Psoas muscle (tissue), 8 donors: ENCODE data around the gene AKAP6. TPM values are rescaled to one million over a fixed set of nuclear protein-coding genes. Genes with fewer than 3 reads are reported as not detected.

Experiments
- ATAC-seq, 4 donors: fragments of 200-7000 bp; cut with Tn5 transposase; one replicate each; pipeline ENCODE4 v1.9.1; 2020; ENCODE audit warnings: moderate library complexity in 3 of 4, mild to moderate bottlenecking in 2 of 4
- DNase-seq, 2 donors: peaks; one replicate each; pipeline ENCODE4 v3.0.0-alpha.2; 2020
- H3K27ac ChIP-seq: fragments of 200-600 bp; one replicate; pipeline ENCODE4 v1.8.0; 2022
- H3K27me3 ChIP-seq, 3 donors: fragments of 200-600 bp in 1 of 3; one replicate each; pipeline versions ENCODE4 v1.6.1 to v1.8.0; 2013 to 2022; ENCODE audit warnings: low read length in 2 of 3, mild to moderate bottlenecking in 2 of 3, moderate library complexity in 1 of 3; ENCODE audit not compliant: insufficient read depth in 3 of 3
- H3K36me3 ChIP-seq, 2 donors: fragments of 200-600 bp in 1 of 2; one replicate each; pipeline versions ENCODE4 v1.6.1 to v1.8.0; 2013 to 2022; ENCODE audit warnings: low read depth in 1 of 2, mild to moderate bottlenecking in 1 of 2, moderate library complexity in 1 of 2; ENCODE audit not compliant: insufficient read depth in 1 of 2
- H3K4me1 ChIP-seq: fragments of 200-600 bp; one replicate; pipeline ENCODE4 v1.8.0; 2022
- H3K4me3 ChIP-seq: fragments of 200-600 bp; one replicate; pipeline ENCODE4 v1.8.0; 2022; ENCODE audit warnings: mild to moderate bottlenecking
- H3K9me3 ChIP-seq: fragments of 200-600 bp; one replicate; pipeline ENCODE4 v1.8.0; 2022
- WGBS, 3 donors: extraction: QIAGEN DNeasy Blood & Tissue Kit; methylation state at CpG; one replicate each; pipeline versions ENCODE4 v1.1.6 to v1.1.7; 2013; 5-methylcytosine and 5-hydroxymethylcytosine counted together
- intact Hi-C, 2 donors: fragments of 100-400 bp; cut with DNase I; formaldehyde crosslinking; loops; one replicate each; pipeline versions ENCODE4 v1.11.0 to v1.14.2; 2022
- polyA plus RNA-seq, 3 donors: library from polyadenylated mRNA; stranded (reverse); fragments of 200-250 nt; gene quantifications; one replicate each; pipeline ENCODE4 v1.2.3, GENCODE V29; 2013
- total RNA-seq, 4 donors: library from RNA; stranded (reverse); fragmentation: NEBNext Ultra II Directional in 2 of 4; extraction: Animal tissue kit (Norgen Biotek cat#: 25700) in 2 of 4; gene quantifications; one replicate each; pipeline versions ENCODE4 v1.2.1 to v1.2.4, GENCODE V29; 2021 to 2023
- TF ChIP-seq, protein P1 (sequence below): fragments of 200-600 bp; IDR thresholded peaks from one replicate; pipeline ENCODE4 v1.8.0; 2022; ENCODE audit warnings: antibody characterized with exemption
- donor health status: healthy with polysubstance abuse.
- donor health status: DM: no; HTN: no; CAD: no; lungs with moderate emphysema.
- donor health status: Bipolar disorder and iron deficiency.
- donor health status: healthy.
- donor health status: DM: yes; HTN: yes; CAD: no.
- donor health status: DM: no; HTN: no; CAD: no.
- donor health status: DM: no; HTN: no; CAD: no.
- donor health status: DM: yes; HTN: yes; CAD: no.

Gene AKAP6
- total and polyA plus RNA-seq, 7 donors = 9.1 to 173 (median 113) TPM

GRCh38 chr14:32813401-32813800 is 484.3 kb downstream of the AKAP6 start:
- 42 to 54% (median 53%) methylated on average over 4 of the region's 4 CpGs for WGBS, 3 donors
- Histone ChIP-seq H3K27ac (no peak overlapping the region), H3K9me3 (no peaks in the 10 kb centered on the region), H3K4me3 (no peak overlapping the region), H3K4me1 (peaks cover 20% of the 10 kb centered on the region), H3K36me3 (no peaks in the 10 kb centered on the region), H3K27me3 (no peaks in the 10 kb centered on the region)
- ATAC-seq (no peak), DNase-seq (no peak)
- intact Hi-C loops = no loop called here
- TF ChIP-seq, protein P1, sequence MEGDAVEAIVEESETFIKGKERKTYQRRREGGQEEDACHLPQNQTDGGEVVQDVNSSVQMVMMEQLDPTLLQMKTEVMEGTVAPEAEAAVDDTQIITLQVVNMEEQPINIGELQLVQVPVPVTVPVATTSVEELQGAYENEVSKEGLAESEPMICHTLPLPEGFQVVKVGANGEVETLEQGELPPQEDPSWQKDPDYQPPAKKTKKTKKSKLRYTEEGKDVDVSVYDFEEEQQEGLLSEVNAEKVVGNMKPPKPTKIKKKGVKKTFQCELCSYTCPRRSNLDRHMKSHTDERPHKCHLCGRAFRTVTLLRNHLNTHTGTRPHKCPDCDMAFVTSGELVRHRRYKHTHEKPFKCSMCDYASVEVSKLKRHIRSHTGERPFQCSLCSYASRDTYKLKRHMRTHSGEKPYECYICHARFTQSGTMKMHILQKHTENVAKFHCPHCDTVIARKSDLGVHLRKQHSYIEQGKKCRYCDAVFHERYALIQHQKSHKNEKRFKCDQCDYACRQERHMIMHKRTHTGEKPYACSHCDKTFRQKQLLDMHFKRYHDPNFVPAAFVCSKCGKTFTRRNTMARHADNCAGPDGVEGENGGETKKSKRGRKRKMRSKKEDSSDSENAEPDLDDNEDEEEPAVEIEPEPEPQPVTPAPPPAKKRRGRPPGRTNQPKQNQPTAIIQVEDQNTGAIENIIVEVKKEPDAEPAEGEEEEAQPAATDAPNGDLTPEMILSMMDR = no peak

DNA sequence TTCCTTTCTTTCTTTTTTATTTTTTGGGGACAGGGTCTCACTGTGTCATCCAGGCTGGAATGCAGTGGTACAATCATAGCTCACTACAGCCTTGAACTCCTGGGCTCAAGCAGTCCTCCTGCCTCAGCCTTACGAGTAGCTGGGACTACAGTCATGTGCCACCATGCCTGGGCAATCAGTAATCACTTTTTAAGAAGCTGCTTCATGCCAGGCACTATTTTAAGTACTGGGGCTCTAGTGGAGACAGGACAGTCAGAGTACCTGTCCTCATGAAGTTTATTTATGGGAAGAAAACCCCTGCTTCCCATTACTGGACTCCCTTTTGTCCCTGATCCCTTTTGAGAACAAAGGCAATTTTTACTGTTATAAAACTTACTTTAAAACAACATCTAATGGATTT is 485.6 kb downstream of the AKAP6 start:
- TF ChIP-seq, protein P1 = no peak
- DNase-seq = no peak
- 30 to 62% (median 37%) methylated on average over 1 of the region's 1 CpG for WGBS, 3 donors
- ATAC-seq = peak; percentile 26 to 81 (median 53)
- no peaks in the 10 kb centered on the region for H3K36me3 ChIP-seq
- intact Hi-C loops = no loop called here
- H3K4me1 ChIP-seq = peaks cover 20% of the 10 kb centered on the region
- no peak overlapping the region for H3K27ac ChIP-seq
- no peaks in the 10 kb centered on the region for H3K27me3 ChIP-seq
- H3K4me3 ChIP-seq = no peak overlapping the region
- no peaks in the 10 kb centered on the region for H3K9me3 ChIP-seq

DNA sequence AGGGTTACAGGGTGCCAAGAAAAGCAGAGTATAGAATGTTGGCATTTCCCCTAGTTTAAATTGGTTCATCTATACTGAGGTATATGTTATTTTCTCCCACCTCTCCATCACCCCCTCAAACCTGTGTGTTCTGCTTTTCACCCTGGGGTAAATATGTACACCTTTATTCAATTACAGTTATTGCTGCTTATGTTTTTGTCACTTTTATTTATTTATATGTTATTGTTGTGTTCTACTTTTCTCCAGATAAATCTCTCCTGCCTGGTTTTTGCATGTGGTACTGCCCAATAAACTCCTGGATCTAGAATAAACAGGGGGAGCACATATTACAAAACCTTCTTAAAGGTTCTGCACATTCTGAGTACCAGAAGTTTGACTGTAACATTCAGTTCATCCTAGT is 487.5 kb downstream of the AKAP6 start:
- DNase-seq (no peak), ATAC-seq (no peak)
- H3K4me1 ChIP-seq = peaks cover 34% of the 10 kb centered on the region
- H3K27ac ChIP-seq = no peak overlapping the region
- TF ChIP-seq, protein P1 = no peak
- H3K36me3 ChIP-seq = peaks cover 3 to 4% of the 10 kb centered on the region in 2 donors
- intact Hi-C loops = no loop called here
- no peaks in the 10 kb centered on the region for H3K27me3 ChIP-seq
- H3K4me3 ChIP-seq = no peak overlapping the region
- no peaks in the 10 kb centered on the region for H3K9me3 ChIP-seq

GRCh38 chr14:32817780-32818179 is 488.7 kb downstream of the AKAP6 start:
- peaks cover 34% of the 10 kb centered on the region for H3K4me1 ChIP-seq
- WGBS, 3 donors = 55 to 61% (median 59%) methylated on average over 2 of the region's 2 CpGs
- H3K27ac ChIP-seq = no peak overlapping the region
- TF ChIP-seq, protein P1 = no peak
- no peak for DNase-seq
- no peak for ATAC-seq
- intact Hi-C loops = no loop called here
- H3K36me3 ChIP-seq = peaks cover 6 to 15% of the 10 kb centered on the region in 2 donors
- H3K27me3 ChIP-seq = no peaks in the 10 kb centered on the region
- no peaks in the 10 kb centered on the region for H3K9me3 ChIP-seq
- no peak overlapping the region for H3K4me3 ChIP-seq

DNA sequence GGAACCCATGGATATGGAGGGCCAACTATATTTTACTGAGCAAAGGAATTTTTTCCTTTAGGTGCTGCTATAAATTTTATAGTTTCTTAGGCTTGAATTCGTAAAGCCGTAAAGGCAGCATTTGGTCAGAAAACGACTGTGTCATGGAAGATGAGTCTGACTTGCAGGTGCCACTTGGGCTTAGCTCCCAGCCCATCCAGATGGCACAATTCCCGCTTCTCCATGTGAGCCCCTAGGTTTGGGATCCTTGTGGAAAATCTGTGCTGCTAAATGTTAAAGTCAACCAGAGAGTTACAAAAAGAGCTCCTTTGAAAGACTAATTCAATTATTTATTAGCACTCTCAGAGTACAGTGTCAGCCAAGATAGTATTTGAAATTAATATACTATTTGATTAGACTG is 489.5 kb downstream of the AKAP6 start:
- Histone ChIP-seq H3K4me3 (no peak overlapping the region), H3K4me1 (peaks cover 28% of the 10 kb centered on the region), H3K27me3 (no peaks in the 10 kb centered on the region), H3K36me3 (peaks cover 6 to 15% of the 10 kb centered on the region in 2 donors), H3K9me3 (no peaks in the 10 kb centered on the region), H3K27ac (no peak overlapping the region)
- WGBS, 3 donors = 52 to 83% (median 53%) methylated on average over 4 of the region's 4 CpGs
- DNase-seq (no peak), ATAC-seq (no peak)
- intact Hi-C loops = no loop called here
- TF ChIP-seq, protein P1 = no peak
